ENCODE data around the gene CACNA1A. TPM values are rescaled to one million over a fixed set of nuclear protein-coding genes. Genes with fewer than 3 reads are reported as not detected.
"Not testable (repeated sequence)": the region's sequence is repeated elsewhere in the genome, so short reads cannot be mapped to it uniquely, and the experiment has no call there.

The CACNA1A gene
- total RNA-seq, 1 donor from 2014 or later, result 26.7 TPM

- no peak for DNase-seq (ENCODE audit: low spot score)
Observed at GRCh38 chr19:13281567-13282291, 224.6 kb downstream of the CACNA1A start.

GRCh38 chr19:13277104-13277809, 229.0 kb downstream of the CACNA1A start:
- peak; percentile 78 for DNase-seq (ENCODE audit: low spot score)

GRCh38 chr19:13275016-13275722, 231.1 kb downstream of the CACNA1A start:
- no peak for DNase-seq (ENCODE audit: low spot score)

GRCh38 chr19:13270514-13271105, 235.7 kb downstream of the CACNA1A start:
- DNase-seq (ENCODE audit: low spot score), result no peak

GRCh38 chr19:13269348-13269747, 236.9 kb downstream of the CACNA1A start:
- no peak for DNase-seq (ENCODE audit: low spot score)

- DNase-seq (ENCODE audit: low spot score), result no peak
Observed at GRCh38 chr19:13267889-13268288, 238.4 kb downstream of the CACNA1A start.

GRCh38 chr19:13267131-13267530, 239.1 kb downstream of the CACNA1A start:
- DNase-seq (ENCODE audit: low spot score), result no peak

- peak; percentile 71 for DNase-seq (ENCODE audit: low spot score)
Observed at GRCh38 chr19:13262450-13262849, 243.8 kb downstream of the CACNA1A start.

- DNase-seq (ENCODE audit: low spot score), result no peak
Observed at GRCh38 chr19:13260883-13261653, 245.2 kb downstream of the CACNA1A start.

GRCh38 chr19:13256918-13257317, 249.4 kb downstream of the CACNA1A start:
- no peak for DNase-seq (ENCODE audit: low spot score)

- DNase-seq (ENCODE audit: low spot score), result not testable (repeated sequence)
Observed at GRCh38 chr19:13256398-13256797, 249.9 kb downstream of the CACNA1A start.

GRCh38 chr19:13255719-13256059, 250.6 kb downstream of the CACNA1A start:
- DNase-seq (ENCODE audit: low spot score), result no peak

GRCh38 chr19:13255041-13255718, 251.1 kb downstream of the CACNA1A start:
- no peak for DNase-seq (ENCODE audit: low spot score)

- no peak for DNase-seq (ENCODE audit: low spot score)
Observed at GRCh38 chr19:13252569-13253335, 253.5 kb downstream of the CACNA1A start.

- DNase-seq (ENCODE audit: low spot score), result no peak
Observed at GRCh38 chr19:13244920-13245319, 261.4 kb downstream of the CACNA1A start.

GRCh38 chr19:13241231-13242104, 264.8 kb downstream of the CACNA1A start:
- no peak for DNase-seq (ENCODE audit: low spot score)

GRCh38 chr19:13240312-13241022, 265.8 kb downstream of the CACNA1A start:
- no peak for DNase-seq (ENCODE audit: low spot score)

GRCh38 chr19:13238891-13239534, 267.3 kb downstream of the CACNA1A start:
- DNase-seq (ENCODE audit: low spot score), result no peak

Measured in umbilical cord (tissue), 2 donors.